Heart left ventricle (tissue), 16 donors: ENCODE data around the gene PDE9A. TPM values are rescaled to one million over a fixed set of nuclear protein-coding genes. Genes with fewer than 3 reads are reported as not detected.

Experiments used
- ATAC-seq, 4 donors: fragments of 200-7000 bp; cut with Tn5 transposase; one replicate each; pipeline ENCODE4 v1.9.1; 2020 to 2022; ENCODE audit warnings: moderate library complexity in 4 of 4, mild to moderate bottlenecking in 3 of 4, moderate number of reproducible peaks in 1 of 4
- DNase-seq, 5 donors: peaks; one replicate each; pipeline ENCODE4 v3.0.0-alpha.2; 2020
- H3K27ac ChIP-seq, 12 donors: fragments of 200-600 bp; sonication (generic) in 4 of 12; one replicate each; pipeline versions ENCODE4 v1.5.0 to v1.8.0; 2016 to 2022; ENCODE audit warnings: mild to moderate bottlenecking in 2 of 12
- H3K27me3 ChIP-seq, 9 donors: fragments of 200-600 bp; sonication (generic) in 2 of 9; one replicate each; pipeline versions ENCODE4 v1.5.1 to v1.8.0; 2016 to 2022; ENCODE audit warnings: mild to moderate bottlenecking in 3 of 9
- H3K36me3 ChIP-seq, 9 donors: fragments of 200-600 bp; sonication (generic) in 2 of 9; one replicate each; pipeline versions ENCODE4 v1.5.0 to v1.8.0; 2018 to 2022; ENCODE audit warnings: mild to moderate bottlenecking in 2 of 9
- H3K4me1 ChIP-seq, 12 donors: fragments of 200-600 bp; sonication (generic) in 4 of 12; one replicate each; pipeline versions ENCODE4 v1.5.0 to v1.8.0; 2016 to 2022; ENCODE audit warnings: mild to moderate bottlenecking in 3 of 12
- H3K4me3 ChIP-seq, 12 donors: fragments of 200-600 bp; sonication (generic) in 4 of 12; one replicate each; pipeline versions ENCODE4 v1.5.0 to v1.8.0; 2017 to 2022; ENCODE audit warnings: mild to moderate bottlenecking in 9 of 12, moderate library complexity in 4 of 12
- H3K9me3 ChIP-seq, 12 donors: fragments of 200-600 bp; sonication (generic) in 4 of 12; one replicate each; pipeline versions ENCODE4 v1.5.0 to v1.8.0; 2016 to 2022; ENCODE audit warnings: mild to moderate bottlenecking in 1 of 12
- POLR2A ChIP-seq, 2 donors: fragments of 450-650 bp; IDR thresholded peaks; one replicate each; pipeline ENCODE4 v1.6.1; 2017; ENCODE audit warnings: antibody characterized with exemption in 2 of 2, mild to moderate bottlenecking in 2 of 2, moderate library complexity in 2 of 2
- WGBS, 4 donors: extraction: QIAGEN DNeasy Blood & Tissue Kit in 2 of 4; methylation state at CpG; one replicate each; pipeline versions ENCODE4 v1.1.5 to v1.1.7; 2013 to 2018; 5-methylcytosine and 5-hydroxymethylcytosine counted together
- intact Hi-C, 10 donors: fragments of 100-400 bp; cut with DNase I; formaldehyde crosslinking; loops; one replicate each; pipeline versions ENCODE4 v1.11.1 to v1.14.2; 2022
- polyA plus RNA-seq, 2 donors: library from polyadenylated mRNA; stranded (reverse); fragments of 200-250 nt; gene quantifications; one replicate each; pipeline ENCODE4 v1.2.3, GENCODE V29; 2013
- total RNA-seq, 9 donors: library from RNA; depleted of rRNA in 2 of 9; stranded (reverse); fragments of >200 nt in 2 of 9; fragmentation: NEBNext Ultra II Directional in 3 of 9; extraction: Animal tissue kit (Norgen Biotek cat#: 25700) in 3 of 9; gene quantifications; one replicate each; pipeline versions ENCODE4 v1.1.0 to v1.2.4, GENCODE V29; 2016 to 2023
- TF ChIP-seq, protein P1 (sequence below), 12 donors: fragments of 200-600 bp; sonication (generic) in 4 of 12; IDR thresholded peaks; one replicate each; pipeline versions ENCODE4 v1.5.0 to v1.8.0; 2018 to 2022; ENCODE audit warnings: antibody characterized with exemption in 12 of 12, mild to moderate bottlenecking in 5 of 12
- donor health status: ischemic (EF 13 %, LVEDD 7.1; RV severe dilation, severe dysfunction).
- donor health status: healthy with polysubstance abuse.
- donor health status: DM: no; HTN: yes; CAD: no.
- donor health status: DM: no; HTN: no; CAD: no.
- donor health status: ischemic (EF 25% LVEDD 6.9; RV normal size, moderate dysfunction).
- donor health status: ischemic (EF 25% LVEDD 5.7; RV mildly dilated, moderate dysfunction).
- donor health status: healthy.
- donor health status: DM: yes; HTN: yes; CAD: no.
- donor health status: ischemic (EF 35%, LVEDD 5.7; RV mildly dilated, moderate dysfunction).
- donor health status: nonischemic (EF 11% LVEDD 7.7; RV severe dilation, severe dysfunction).
- donor health status: DM: yes; HTN: yes; CAD: no.
- donor health status: PGD.
- donor health status: ischemic (EF 29% LVEDD 5.4; RV normal size, mild dysfunction).
- donor health status: nonischemic (EF 23%, LVEDD 6.1; RV moderate dilation, normal function).

Gene PDE9A
- total and polyA plus RNA-seq, 11 donors = 1.5 to 4.0 (median 3.1) TPM

GRCh38 chr21:42777064-42777756 is 123.8 kb downstream of the PDE9A start:
- WGBS, 4 donors = 83 to 88% (median 86%) methylated on average over 14 to 18 of the region's 18 CpGs
- Histone ChIP-seq H3K27me3 (peaks cover 0 to 19% (median 2%) of the 10 kb centered on the region in 9 donors), H3K4me1 (peaks cover 0 to 15% (median 10%) of the 10 kb centered on the region in 12 donors), H3K27ac (no peak overlapping the region), H3K9me3 (no peaks in the 10 kb centered on the region), H3K4me3 (no peak overlapping the region), H3K36me3 (peaks cover 0 to 5% (median 0%) of the 10 kb centered on the region in 9 donors)
- intact Hi-C loops = no loop called here
- TF ChIP-seq, protein P1, sequence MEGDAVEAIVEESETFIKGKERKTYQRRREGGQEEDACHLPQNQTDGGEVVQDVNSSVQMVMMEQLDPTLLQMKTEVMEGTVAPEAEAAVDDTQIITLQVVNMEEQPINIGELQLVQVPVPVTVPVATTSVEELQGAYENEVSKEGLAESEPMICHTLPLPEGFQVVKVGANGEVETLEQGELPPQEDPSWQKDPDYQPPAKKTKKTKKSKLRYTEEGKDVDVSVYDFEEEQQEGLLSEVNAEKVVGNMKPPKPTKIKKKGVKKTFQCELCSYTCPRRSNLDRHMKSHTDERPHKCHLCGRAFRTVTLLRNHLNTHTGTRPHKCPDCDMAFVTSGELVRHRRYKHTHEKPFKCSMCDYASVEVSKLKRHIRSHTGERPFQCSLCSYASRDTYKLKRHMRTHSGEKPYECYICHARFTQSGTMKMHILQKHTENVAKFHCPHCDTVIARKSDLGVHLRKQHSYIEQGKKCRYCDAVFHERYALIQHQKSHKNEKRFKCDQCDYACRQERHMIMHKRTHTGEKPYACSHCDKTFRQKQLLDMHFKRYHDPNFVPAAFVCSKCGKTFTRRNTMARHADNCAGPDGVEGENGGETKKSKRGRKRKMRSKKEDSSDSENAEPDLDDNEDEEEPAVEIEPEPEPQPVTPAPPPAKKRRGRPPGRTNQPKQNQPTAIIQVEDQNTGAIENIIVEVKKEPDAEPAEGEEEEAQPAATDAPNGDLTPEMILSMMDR (IDR thresholded peaks at IDR 0.05) = no peak
- TF ChIP-seq POLR2A (IDR thresholded peaks at IDR 0.05) = no peak
- no peak for DNase-seq
- peak in 1 of 4 donors; percentile 40 for ATAC-seq

DNA sequence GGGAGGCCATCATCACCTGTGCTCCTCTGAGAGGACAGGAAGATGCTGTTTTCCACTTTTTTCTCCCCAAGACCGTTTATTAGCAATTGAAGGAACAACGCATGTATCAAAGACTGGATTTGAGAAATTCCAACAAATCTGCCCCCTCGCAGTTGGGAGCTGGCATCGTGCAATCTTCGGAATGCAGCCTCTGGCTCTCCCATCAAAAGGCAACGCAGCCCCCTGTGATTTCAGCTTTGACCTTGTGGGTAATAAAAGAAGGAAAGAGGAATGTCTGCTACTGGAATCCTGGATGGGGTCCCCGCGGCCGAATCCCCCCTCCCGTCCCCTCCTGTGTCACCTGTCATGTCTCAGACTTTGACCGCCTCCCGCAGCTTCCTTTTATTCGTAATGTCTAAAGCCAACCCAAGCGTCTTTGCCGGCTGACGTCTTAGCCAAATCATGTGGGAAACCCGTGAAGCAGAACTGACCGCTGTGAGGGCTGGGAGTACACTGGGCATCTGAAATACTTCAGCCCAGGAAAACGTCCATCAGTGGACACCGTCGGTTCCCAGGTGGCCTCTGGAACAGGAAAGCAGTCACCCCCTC is 124.4 kb downstream of the PDE9A start:
- Histone ChIP-seq H3K4me1 (peaks cover 0 to 20% (median 16%) of the 10 kb centered on the region in 12 donors), H3K4me3 (no peak overlapping the region), H3K27me3 (peaks cover 0 to 19% (median 2%) of the 10 kb centered on the region in 9 donors), H3K9me3 (no peaks in the 10 kb centered on the region), H3K27ac (no peak overlapping the region), H3K36me3 (peaks cover 0 to 1% (median 0%) of the 10 kb centered on the region in 9 donors)
- ATAC-seq (no peak), DNase-seq (no peak)
- TF ChIP-seq, protein P1 (IDR thresholded peaks at IDR 0.05) = no peak
- no peak for TF ChIP-seq POLR2A (IDR thresholded peaks at IDR 0.05)
- WGBS, 4 donors = 53 to 73% (median 64%) methylated on average over 21 of the region's 21 CpGs
- intact Hi-C loops = no loop called here

GRCh38 chr21:42779431-42779861 is 126.0 kb downstream of the PDE9A start:
- Histone ChIP-seq H3K36me3 (no peaks in the 10 kb centered on the region), H3K27me3 (peaks cover 0 to 22% (median 10%) of the 10 kb centered on the region in 9 donors), H3K9me3 (no peaks in the 10 kb centered on the region), H3K27ac (no peak overlapping the region), H3K4me1 (peaks cover 0 to 33% (median 23%) of the 10 kb centered on the region in 12 donors), H3K4me3 (no peak overlapping the region)
- no peak for ATAC-seq
- no peak for TF ChIP-seq POLR2A (IDR thresholded peaks at IDR 0.05)
- TF ChIP-seq, protein P1 (IDR thresholded peaks at IDR 0.05) = no peak
- WGBS, 4 donors = 77 to 85% (median 83%) methylated on average over 9 to 10 of the region's 10 CpGs
- intact Hi-C loops = no loop called here
- DNase-seq = no peak

- ATAC-seq = no peak
- Histone ChIP-seq H3K27ac (no peak overlapping the region), H3K4me1 (peaks cover 0 to 33% (median 24%) of the 10 kb centered on the region in 12 donors), H3K36me3 (no peaks in the 10 kb centered on the region), H3K27me3 (peaks cover 0 to 22% (median 10%) of the 10 kb centered on the region in 9 donors), H3K4me3 (no peak overlapping the region), H3K9me3 (no peaks in the 10 kb centered on the region)
- WGBS, 4 donors = 57 to 73% (median 62%) methylated on average over 8 of the region's 8 CpGs
- no peak for DNase-seq
- TF ChIP-seq POLR2A (IDR thresholded peaks at IDR 0.05) = no peak
- TF ChIP-seq, protein P1 (IDR thresholded peaks at IDR 0.05) = no peak
- intact Hi-C loops = loop anchor here in 4 of 10 donors (5.0 to 10.0 kb wide), 3 partner anchors 38 to 126 kb away; partner anchors contain the start of gene PDE9A (in 2 of the 4)
Measured at GRCh38 chr21:42780617-42781016, 127.2 kb downstream of the PDE9A start.
